NOMO-1 (cell line): Measurements from ENCODE around the gene PTGDR2.

ENCODE experiments used
- DNase-seq, 2 experiments: peaks; one replicate each; lab custom pipeline; 2025; ENCODE audit not compliant: unreplicated experiment in 2 of 2; lab: John Stamatoyannopoulos, UW

PTGDR2 gene

DNA sequence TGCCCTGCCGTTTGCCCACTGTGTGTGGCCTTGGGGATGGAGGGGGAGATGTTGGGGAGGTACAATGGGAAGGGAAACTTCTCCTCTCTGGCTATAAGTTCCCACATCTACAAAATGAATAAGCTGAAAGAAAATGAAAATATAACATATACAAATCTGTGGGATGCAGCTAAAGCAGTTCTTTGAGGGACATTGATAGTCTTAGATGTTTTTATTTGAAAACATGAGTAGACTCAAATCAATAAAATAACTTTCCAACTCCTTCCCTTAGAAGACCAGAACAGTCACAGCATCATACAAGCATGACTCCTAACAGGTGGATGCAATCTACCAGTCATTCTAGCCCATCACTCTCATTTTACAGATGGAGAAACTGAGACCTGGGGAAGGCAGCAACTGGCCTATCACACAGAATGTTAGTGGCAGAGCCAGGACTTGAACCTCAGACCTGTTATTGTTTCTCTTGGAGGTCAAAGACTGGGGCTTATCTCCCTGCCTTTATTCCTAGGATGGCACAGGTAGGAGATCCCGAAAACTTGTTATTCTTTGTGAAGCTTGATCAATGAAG lies 39.1 kb downstream of the PTGDR2 start:
- DNase-seq, result no peak

DNA sequence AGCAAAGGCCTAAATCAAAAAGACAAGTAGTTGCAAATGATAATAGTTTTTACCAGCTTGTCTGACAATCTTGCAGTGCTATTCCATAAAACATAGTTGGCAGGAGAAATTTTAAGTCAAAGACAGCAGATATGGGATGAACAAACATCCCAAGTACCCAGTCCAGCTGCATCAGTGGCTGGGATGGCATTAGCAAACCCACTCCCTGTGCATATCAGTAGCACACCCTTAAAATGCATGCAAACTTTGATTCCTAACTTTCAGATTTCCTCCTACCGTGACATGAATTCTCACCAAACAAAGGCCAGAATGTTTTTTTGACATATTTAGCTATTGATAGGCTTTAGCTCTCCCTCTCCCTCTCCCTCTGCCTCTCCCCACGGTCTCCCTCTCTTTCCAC lies 41.6 kb downstream of the PTGDR2 start:
- no peak for DNase-seq

DNA sequence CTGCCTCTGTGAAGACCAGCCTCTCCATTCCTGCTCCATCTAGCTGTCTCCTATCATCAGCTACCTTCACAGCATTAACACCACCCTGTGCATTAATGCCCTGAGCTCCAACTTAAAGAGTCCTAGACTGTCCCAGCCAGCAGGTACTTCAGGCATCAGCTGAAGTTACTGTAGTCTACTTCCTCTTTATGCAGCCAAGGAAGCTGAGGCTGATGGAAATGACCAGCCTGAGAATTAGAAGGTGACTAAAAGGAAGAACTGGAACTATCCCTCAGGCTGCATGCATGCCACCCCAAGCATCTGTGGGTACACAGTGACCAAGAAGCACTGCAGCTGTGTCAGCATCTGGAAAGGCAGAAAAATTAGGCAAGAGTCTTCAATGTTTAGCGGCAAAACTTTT lies 42.4 kb downstream of the PTGDR2 start:
- DNase-seq, result peak in 1 of 2 experiments; percentile 12

DNA sequence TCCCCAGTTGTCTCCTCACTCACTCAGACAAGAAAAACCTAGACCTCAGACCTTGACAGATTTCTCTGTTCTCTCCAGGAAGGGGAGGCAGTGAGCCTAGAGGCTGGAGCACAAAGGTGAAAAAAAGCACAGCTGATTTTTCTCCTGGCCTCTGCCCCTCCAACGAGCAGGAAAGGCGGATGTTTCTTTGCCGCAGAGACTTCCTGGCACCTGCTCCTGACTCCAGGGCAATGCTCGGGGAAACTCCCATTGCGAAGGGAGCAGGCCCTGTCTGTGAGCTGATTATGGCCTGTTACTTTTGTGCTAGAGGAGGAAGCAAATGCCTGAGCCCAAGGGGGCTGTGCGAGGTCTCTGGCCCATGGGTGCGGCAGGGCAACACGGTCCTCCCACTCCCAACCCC lies 45.2 kb downstream of the PTGDR2 start:
- DNase-seq, result no peak

DNA sequence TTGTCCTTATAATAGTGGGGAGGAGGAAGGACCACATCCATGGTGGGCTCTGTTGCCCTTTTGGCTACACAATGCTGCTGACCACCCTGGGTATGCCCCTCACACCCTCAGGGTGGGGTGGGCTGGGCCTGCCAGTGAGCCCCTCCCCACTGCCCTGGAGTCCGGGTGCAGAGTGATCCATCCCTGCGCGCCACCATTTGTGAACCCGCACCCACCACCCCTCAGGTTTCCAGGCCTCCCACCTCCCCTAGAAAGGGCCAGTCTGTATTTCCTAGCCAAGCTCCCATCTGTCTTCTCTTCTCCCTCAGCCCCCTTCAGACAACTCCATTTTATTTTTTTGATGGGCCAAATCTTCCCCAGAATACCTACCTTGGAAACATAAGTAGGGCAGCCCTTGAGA lies 45.6 kb downstream of the PTGDR2 start:
- DNase-seq, result no peak

DNA sequence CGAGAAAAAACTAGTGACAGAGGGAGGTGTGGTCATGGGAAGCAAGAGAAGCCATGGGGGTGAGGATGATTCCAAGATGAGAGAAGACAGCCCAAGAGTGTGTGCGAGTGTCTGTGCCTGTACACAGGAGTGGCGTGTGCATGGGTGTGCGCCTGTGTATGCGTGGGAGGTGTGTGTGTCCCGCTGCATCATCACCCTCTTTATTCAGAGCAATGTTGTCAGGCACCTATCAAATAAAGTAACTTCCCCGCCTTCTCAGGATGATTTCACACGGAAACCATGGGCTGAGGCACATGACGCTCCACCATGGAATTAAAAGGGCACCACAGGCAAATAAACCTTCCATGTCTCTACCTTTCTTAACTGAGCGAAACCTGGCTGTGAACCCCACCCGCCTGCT lies 46.1 kb downstream of the PTGDR2 start:
- DNase-seq, result no peak

DNA sequence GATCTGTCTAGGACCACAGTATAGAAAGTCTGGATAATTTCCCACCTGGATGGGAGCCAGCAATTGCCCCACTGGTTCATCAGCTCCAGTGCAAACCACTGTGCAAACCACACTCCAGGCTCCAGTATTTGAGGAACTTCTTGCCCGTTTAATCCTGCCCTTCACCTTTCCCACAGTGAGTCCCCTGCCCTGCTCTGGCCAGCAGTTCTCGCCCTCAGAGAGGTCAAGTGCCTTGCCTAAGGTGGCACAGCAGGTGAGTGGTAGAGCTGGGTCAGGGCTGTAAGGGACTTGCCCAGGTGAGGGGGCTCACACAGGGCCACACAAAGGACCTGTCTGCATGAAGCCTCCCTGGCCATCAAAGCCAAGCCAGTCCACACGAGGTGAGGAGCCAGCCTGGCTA lies 46.5 kb downstream of the PTGDR2 start:
- DNase-seq, result no peak

DNA sequence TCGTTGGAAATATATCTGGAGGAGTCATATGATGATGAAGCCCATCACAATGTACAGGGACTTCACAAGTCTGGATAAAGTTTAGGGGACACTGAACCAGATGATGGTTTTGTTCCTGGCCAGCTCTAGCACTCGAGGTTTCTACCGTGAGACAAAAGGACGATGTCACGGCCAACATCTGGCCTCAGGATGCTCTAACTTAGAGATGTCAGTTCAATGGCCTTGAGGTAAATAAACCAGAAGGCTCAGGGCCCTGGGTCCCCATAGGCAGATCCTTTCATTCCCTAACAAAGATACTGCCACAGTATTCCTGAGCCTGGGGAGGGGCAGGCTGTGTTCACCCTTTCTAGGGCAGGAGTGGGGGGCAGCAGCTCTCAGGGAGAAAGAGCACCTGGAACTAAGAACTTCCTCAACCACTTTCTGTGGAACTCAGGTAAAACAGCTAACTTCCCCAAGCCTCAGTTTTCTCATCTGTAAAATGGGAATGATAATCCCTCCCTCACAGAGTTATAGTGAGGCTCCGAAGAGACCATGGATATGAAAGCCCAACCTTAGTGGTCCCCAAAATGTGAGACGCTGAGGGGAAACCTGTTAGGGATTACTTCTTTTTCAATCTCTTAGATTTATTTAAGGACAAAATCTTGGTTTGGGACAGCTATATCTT lies 52.3 kb downstream of the PTGDR2 start:
- DNase-seq, result no peak

DNA sequence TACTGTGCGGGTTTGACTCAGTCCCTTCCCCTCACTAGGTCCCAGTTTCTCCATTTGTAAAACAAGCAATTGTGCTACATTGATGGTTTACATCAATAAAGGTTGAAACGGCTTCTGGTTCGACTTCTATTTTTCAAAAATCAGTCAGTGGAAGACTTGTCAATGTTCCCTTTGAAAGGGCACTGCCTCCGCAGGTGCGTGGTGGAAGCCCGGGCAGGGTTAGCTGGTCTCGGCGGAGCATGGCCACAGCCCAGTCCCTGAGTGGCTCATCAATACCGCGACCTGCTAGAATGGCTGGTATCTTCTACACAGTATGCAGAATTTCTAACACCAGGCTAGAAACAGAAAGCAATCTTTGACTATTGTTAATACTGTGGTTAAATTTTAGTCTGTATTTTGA lies 54.6 kb downstream of the PTGDR2 start:
- no peak for DNase-seq
